Measurements from ENCODE around the gene SEC24A.
"Not testable (repeated sequence)": the region's sequence is repeated elsewhere in the genome, so short reads cannot be mapped to it uniquely, and the experiment has no call there.

The SEC24A gene

DNA sequence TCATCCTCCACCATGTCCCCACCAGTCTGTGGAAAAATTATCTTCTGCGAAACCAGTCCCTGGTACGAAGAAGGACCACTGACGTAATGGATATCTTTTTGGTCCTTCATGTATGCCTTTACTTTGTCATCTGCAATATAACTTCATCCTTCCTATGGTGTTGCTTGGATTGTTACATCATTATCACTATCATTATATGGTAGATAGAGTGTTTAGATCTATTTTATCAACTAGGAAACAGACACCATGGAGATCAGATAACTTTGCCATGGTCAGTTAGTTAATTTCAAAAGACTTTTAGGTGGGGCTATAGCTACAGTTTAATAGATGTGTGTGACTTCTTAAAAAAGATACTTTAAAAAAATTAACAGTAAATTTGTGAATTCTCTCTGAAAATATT, 66.0 kb downstream of the SEC24A start:
- Histone ChIP-seq H3K4me3 (ENCODE audit: low read depth in 1 of 2, low read length in 2 of 2) (no peak overlapping the region), H3K4me1 (ENCODE audit: insufficient read depth, low read length) (no peaks in the 10 kb centered on the region), H3K9ac (ENCODE audit: low read length) (no peak overlapping the region), H3K36me3 (ENCODE audit: insufficient read depth, low read length) (peaks cover 34% of the 10 kb centered on the region), H3K27ac (ENCODE audit: low read depth, low read length) (no peak overlapping the region), H3K9me3 (ENCODE audit: low read length) (no peaks in the 10 kb centered on the region), H3K27me3 (ENCODE audit: control insufficient read depth in 1 of 2, insufficient read depth in 2 of 2, low read length in 2 of 2) (no peaks in the 10 kb centered on the region)

DNA sequence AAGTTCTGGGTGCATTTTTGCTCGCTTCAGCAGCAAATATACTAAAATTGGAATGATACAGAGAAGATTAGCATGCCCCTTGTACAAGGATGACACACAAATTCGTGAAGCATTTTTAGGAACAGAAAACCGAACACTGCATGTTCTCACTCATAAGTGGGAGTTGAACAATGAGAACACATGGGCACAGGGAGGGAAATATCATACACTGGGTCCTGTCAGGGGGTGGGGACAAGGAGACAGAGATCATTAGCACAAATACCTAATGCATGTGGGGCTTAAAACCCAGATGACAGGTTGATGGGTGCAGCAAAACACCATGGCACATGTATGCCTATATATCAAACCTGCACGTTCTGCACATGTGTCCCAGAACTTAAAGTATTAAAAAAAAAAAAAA, 66.9 kb downstream of the SEC24A start:
- peaks cover 30% of the 10 kb centered on the region for H3K36me3 ChIP-seq (ENCODE audit: insufficient read depth, low read length)
- not testable (repeated sequence) for H3K27me3 ChIP-seq (ENCODE audit: control insufficient read depth in 1 of 2, insufficient read depth in 2 of 2, low read length in 2 of 2); H3K4me1 ChIP-seq (ENCODE audit: insufficient read depth, low read length); H3K27ac ChIP-seq (ENCODE audit: low read depth, low read length); H3K4me3 ChIP-seq (ENCODE audit: low read depth in 1 of 2, low read length in 2 of 2); H3K9ac ChIP-seq (ENCODE audit: low read length); H3K9me3 ChIP-seq (ENCODE audit: low read length)

DNA sequence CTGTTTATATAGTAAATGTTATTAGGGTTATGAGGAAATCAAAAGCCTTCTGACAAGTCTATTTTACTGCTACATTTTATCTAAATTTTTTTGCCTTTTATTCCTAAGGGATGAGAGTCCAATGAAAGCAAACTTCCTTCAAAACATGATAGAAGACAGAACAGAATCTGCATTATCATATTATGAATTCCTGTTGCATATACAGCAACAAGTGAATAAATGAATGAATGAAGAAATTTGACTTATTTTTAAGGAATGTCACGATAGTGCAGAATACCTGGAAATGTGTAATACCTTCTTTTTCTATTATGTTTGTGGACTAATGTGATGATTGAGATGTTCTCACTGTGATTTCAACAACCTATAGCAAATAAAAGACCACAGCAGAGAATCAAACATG, 76.3 kb downstream of the SEC24A start:
- H3K9me3 ChIP-seq (ENCODE audit: low read length) = no peaks in the 10 kb centered on the region
- H3K27me3 ChIP-seq (ENCODE audit: control insufficient read depth in 1 of 2, insufficient read depth in 2 of 2, low read length in 2 of 2) = no peaks in the 10 kb centered on the region
- H3K4me3 ChIP-seq (ENCODE audit: low read depth in 1 of 2, low read length in 2 of 2) = no peak overlapping the region
- no peak overlapping the region for H3K9ac ChIP-seq (ENCODE audit: low read length)
- H3K36me3 ChIP-seq (ENCODE audit: insufficient read depth, low read length) = peaks cover 31% of the 10 kb centered on the region
- no peaks in the 10 kb centered on the region for H3K4me1 ChIP-seq (ENCODE audit: insufficient read depth, low read length)
- H3K27ac ChIP-seq (ENCODE audit: low read depth, low read length) = no peak overlapping the region

DNA sequence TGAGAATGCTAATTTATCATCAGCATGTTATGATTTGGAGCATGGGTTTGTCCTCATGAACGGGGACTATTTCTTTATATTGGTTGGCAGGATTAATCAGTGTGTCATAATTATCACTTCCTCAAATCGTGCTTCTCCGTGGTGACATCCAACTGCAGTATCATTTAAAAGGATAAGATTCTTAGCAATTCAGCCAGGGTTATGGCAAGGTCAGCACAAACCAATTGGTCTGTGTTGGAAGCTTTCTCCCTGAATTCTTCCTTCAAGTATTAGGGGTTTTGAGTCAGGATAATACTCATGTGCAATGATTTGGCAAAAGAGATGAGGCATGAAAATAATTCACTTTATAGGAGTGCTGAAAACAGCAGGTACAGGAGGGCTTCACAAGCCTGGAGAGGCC, 84.2 kb downstream of the SEC24A start:
- H3K4me1 ChIP-seq (ENCODE audit: insufficient read depth, low read length) = no peaks in the 10 kb centered on the region
- no peaks in the 10 kb centered on the region for H3K36me3 ChIP-seq (ENCODE audit: insufficient read depth, low read length)
- H3K27me3 ChIP-seq (ENCODE audit: control insufficient read depth in 1 of 2, insufficient read depth in 2 of 2, low read length in 2 of 2) = no peaks in the 10 kb centered on the region
- H3K9ac ChIP-seq (ENCODE audit: low read length) = no peak overlapping the region
- H3K27ac ChIP-seq (ENCODE audit: low read depth, low read length) = no peak overlapping the region
- H3K4me3 ChIP-seq (ENCODE audit: low read depth in 1 of 2, low read length in 2 of 2) = no peak overlapping the region
- H3K9me3 ChIP-seq (ENCODE audit: low read length) = no peaks in the 10 kb centered on the region

DNA sequence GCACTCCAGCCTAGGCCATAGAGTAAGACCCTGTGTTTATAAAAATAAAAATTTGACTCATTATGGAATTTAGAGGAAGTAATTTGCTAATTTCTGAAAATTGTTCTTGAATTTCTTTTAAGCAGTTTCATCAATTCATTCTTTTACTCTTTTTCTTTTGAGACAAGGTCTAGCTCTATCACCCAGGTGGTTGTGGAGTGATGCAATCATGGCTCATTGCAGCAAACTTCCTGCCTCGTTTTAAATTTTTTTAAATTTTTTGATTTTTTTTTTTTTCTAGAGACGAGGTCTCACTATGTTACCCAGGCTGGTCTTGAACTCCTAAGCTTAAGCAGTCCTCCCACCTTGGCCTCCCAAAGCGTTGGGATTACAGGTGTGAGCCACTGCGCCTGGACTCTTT, 86.7 kb downstream of the SEC24A start:
- Histone ChIP-seq H3K27me3 (ENCODE audit: control insufficient read depth in 1 of 2, insufficient read depth in 2 of 2, low read length in 2 of 2) (no peaks in the 10 kb centered on the region), H3K27ac (ENCODE audit: low read depth, low read length) (no peak overlapping the region), H3K36me3 (ENCODE audit: insufficient read depth, low read length) (no peaks in the 10 kb centered on the region), H3K4me1 (ENCODE audit: insufficient read depth, low read length) (peaks cover 12% of the 10 kb centered on the region), H3K9me3 (ENCODE audit: low read length) (no peaks in the 10 kb centered on the region), H3K4me3 (ENCODE audit: low read depth in 1 of 2, low read length in 2 of 2) (no peak overlapping the region), H3K9ac (ENCODE audit: low read length) (no peak overlapping the region)

DNA sequence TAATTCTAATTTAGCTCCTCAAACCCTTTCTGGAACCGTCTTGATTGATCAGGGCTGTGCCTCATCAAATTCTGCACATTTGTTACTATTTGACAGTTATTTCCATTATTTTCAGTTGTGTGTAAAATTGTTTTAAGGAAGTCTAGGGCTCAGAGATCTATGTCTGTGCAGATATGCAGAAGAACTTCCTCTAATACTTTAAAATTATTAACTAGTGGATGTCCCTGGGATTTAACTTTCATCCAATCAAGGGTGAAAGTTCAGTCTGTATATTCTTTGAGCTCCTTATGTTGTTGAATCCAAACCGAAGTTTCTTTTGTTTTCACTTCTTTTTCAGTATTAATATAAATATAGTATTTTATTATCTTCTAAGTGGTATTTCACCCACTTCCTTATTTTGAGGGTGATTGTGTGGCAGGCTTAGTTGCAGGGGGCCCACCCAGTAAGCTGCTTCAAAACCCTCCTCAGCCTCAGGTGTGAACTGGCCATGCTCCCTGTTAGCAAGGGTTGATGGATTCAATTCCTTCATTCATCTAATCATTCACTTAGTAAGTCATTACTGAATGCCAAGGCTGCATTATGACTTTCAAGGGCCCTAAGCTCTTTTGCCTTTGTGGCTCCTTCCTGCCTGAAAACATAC, 87.7 kb downstream of the SEC24A start:
- Histone ChIP-seq H3K27ac (ENCODE audit: low read depth, low read length) (no peak overlapping the region), H3K9me3 (ENCODE audit: low read length) (no peaks in the 10 kb centered on the region), H3K4me3 (ENCODE audit: low read depth in 1 of 2, low read length in 2 of 2) (no peak overlapping the region), H3K36me3 (ENCODE audit: insufficient read depth, low read length) (peaks cover under 1% of the 10 kb centered on the region), H3K9ac (ENCODE audit: low read length) (no peak overlapping the region), H3K4me1 (ENCODE audit: insufficient read depth, low read length) (peaks cover 12% of the 10 kb centered on the region), H3K27me3 (ENCODE audit: control insufficient read depth in 1 of 2, insufficient read depth in 2 of 2, low read length in 2 of 2) (no peaks in the 10 kb centered on the region)

DNA sequence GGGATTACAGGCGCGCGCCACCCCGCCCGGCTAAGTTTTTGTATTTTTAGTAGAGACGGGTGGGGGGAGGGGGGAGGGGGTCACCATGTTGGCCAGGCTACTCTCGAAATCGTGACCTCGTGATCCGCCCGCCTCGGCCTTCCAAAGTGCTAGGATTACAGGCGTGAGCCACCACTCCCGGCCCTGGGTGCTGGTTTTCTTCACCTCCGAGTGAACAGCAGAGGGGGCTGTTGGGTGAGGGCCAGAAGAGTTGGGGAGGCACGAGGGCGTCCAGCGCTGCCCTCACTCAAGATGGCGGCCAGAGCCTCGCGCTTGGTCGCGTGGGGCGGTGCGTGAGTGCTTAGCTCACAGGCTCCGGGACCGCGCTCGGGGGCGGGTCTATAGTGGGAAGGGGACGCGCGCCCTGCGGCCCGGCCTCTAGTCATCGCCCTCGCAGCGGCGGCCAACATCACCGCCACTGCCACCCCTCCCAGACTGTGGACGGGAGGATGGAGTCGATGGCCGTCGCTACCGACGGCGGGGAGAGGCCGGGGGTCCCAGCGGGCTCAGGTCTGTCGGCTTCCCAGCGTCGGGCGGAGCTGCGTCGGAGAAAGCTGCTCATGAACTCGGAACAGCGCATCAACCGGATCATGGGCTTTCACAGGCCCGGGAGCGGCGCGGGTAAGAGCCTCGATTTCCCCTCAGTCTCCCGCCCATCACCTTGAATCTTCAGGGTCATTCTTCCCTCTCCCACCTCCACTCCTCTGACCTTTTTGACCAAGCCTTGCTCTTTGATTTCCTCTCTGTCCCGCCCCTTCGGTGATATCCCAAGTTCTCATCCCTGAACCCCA, 89.8 kb downstream of the SEC24A start, which contains the start of gene CAMLG:
Gene CAMLG, plus strand, starts transcription at position 416 of the 830 bp plus-strand sequence. Its CDS starts 73 bp downstream, at position 489.
- Histone ChIP-seq H3K9ac (ENCODE audit: low read length) (peak within 1 kb of the TSS; percentile 80), H3K27ac (ENCODE audit: low read depth, low read length) (peak within 1 kb of the TSS; percentile 90)

DNA sequence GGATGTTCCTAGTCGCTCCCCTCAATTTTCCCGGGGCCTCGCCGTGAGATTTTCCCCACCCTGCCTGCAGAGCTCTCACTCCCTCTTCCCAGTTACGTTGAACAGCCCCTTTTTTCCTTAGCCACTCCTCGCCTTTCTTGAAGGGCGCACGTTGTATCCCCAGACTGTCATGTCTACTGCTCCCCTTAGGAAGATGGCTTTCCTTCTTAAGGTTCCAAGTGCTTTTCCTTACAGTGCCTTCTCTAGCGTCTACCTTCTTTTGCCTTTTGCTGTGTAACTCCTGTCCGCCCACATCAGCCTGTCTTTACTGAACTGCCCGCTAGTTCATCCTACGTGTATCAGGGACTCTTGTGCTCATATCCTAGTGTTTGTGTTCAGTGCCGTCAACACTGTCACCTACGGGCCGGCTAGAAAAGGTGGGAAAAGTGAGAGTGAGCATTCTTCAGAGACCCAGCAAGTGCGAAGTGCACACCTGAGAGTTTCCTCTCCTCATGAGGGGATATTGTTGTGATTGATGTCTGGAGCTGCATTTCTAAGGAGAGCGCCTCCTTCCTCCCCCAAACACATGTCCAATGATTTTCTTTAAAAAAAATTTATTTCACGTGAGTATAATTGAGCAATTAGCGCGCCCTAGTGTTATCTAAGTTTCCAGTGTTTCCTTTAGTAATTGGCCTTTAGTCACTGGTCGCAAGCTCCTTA, 90.5 kb downstream of the SEC24A start:
- Histone ChIP-seq H3K36me3 (ENCODE audit: insufficient read depth, low read length) (peaks cover 4% of the 10 kb centered on the region), H3K9me3 (ENCODE audit: low read length) (no peaks in the 10 kb centered on the region), H3K4me1 (ENCODE audit: insufficient read depth, low read length) (peaks cover 12% of the 10 kb centered on the region), H3K9ac (ENCODE audit: low read length) (peak overlapping the region; percentile 77), H3K4me3 (ENCODE audit: low read depth in 1 of 2, low read length in 2 of 2) (peak overlapping the region; percentile 71 to 83), H3K27me3 (ENCODE audit: control insufficient read depth in 1 of 2, insufficient read depth in 2 of 2, low read length in 2 of 2) (no peaks in the 10 kb centered on the region), H3K27ac (ENCODE audit: low read depth, low read length) (peak overlapping the region; percentile 90)

More for the DNA sequence above, 89.8 kb downstream of the SEC24A start, which contains the start of gene CAMLG:
- peaks cover 12% of the 10 kb centered on the region for H3K4me1 ChIP-seq (ENCODE audit: insufficient read depth, low read length)
- H3K4me3 ChIP-seq (ENCODE audit: low read depth in 1 of 2, low read length in 2 of 2) = peak within 1 kb of the TSS; percentile 71 to 83
- H3K9me3 ChIP-seq (ENCODE audit: low read length) = no peaks in the 10 kb centered on the region
- H3K27me3 ChIP-seq (ENCODE audit: control insufficient read depth in 1 of 2, insufficient read depth in 2 of 2, low read length in 2 of 2) = no peaks in the 10 kb centered on the region
- peaks cover 4% of the 10 kb centered on the region for H3K36me3 ChIP-seq (ENCODE audit: insufficient read depth, low read length)

DNA sequence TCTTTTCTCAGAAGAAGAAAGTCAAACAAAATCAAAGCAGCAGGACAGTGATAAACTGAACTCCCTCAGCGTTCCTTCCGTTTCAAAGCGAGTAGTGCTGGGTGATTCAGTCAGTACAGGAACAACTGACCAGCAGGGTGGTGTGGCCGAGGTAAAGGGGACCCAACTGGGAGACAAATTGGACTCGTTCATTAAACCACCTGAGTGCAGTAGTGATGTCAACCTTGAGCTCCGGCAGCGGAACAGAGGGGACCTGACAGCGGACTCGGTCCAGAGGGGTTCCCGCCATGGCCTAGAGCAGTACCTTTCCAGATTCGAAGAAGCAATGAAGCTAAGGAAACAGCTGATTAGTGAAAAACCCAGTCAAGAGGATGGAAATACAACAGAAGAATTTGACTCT, 92.5 kb downstream of the SEC24A start:
- Histone ChIP-seq H3K9ac (ENCODE audit: low read length) (no peak overlapping the region), H3K4me3 (ENCODE audit: low read depth in 1 of 2, low read length in 2 of 2) (no peak overlapping the region), H3K4me1 (ENCODE audit: insufficient read depth, low read length) (peaks cover 12% of the 10 kb centered on the region), H3K27ac (ENCODE audit: low read depth, low read length) (no peak overlapping the region), H3K9me3 (ENCODE audit: low read length) (no peaks in the 10 kb centered on the region), H3K27me3 (ENCODE audit: control insufficient read depth in 1 of 2, insufficient read depth in 2 of 2, low read length in 2 of 2) (no peaks in the 10 kb centered on the region), H3K36me3 (ENCODE audit: insufficient read depth, low read length) (peaks cover 4% of the 10 kb centered on the region)

DNA sequence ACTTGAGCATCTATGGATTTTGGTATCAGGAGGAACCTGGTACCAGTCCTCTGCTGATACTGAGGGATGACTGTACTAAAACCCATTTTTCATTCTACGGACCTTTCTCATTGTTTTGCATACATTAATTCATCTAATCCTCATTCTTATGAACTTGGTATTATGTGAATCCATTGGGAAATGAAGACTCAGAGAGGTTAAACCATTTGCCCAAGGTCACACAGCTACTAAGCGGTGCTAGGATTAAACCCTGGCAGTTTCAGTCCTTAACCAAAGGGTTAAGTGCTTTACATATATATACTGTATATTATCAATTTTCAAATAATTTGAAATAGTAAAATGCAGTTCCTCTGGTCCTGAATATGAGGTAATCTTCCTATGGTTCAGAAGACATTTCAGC, 93.5 kb downstream of the SEC24A start:
- no peaks in the 10 kb centered on the region for H3K9me3 ChIP-seq (ENCODE audit: low read length)
- H3K4me3 ChIP-seq (ENCODE audit: low read depth in 1 of 2, low read length in 2 of 2) = no peak overlapping the region
- no peak overlapping the region for H3K9ac ChIP-seq (ENCODE audit: low read length)
- peaks cover 12% of the 10 kb centered on the region for H3K4me1 ChIP-seq (ENCODE audit: insufficient read depth, low read length)
- H3K36me3 ChIP-seq (ENCODE audit: insufficient read depth, low read length) = peaks cover 4% of the 10 kb centered on the region
- no peaks in the 10 kb centered on the region for H3K27me3 ChIP-seq (ENCODE audit: control insufficient read depth in 1 of 2, insufficient read depth in 2 of 2, low read length in 2 of 2)
- H3K27ac ChIP-seq (ENCODE audit: low read depth, low read length) = no peak overlapping the region

DNA sequence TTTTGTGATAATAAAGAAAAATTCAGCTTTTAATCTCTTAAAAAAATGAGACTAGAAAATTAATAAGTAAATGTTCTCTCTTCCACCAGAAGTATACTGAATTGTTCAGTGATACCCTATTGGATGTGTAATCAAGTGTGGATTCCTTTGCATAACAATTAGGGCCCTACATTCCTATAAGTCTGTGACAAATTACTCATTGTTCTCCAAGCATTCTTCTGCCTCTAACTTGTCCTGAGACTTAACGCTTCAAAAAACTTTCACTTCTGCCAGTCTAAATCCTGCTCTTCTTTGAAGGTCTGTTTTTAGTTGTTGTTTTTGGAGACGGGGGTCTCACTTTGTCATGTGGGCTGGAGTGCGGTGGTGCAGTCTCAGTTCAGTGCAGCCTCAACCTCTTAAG, 100.8 kb downstream of the SEC24A start:
- no peak overlapping the region for H3K27ac ChIP-seq (ENCODE audit: low read depth, low read length)
- H3K36me3 ChIP-seq (ENCODE audit: insufficient read depth, low read length) = peaks cover 13% of the 10 kb centered on the region
- no peak overlapping the region for H3K9ac ChIP-seq (ENCODE audit: low read length)
- H3K9me3 ChIP-seq (ENCODE audit: low read length) = no peaks in the 10 kb centered on the region
- H3K27me3 ChIP-seq (ENCODE audit: control insufficient read depth in 1 of 2, insufficient read depth in 2 of 2, low read length in 2 of 2) = no peaks in the 10 kb centered on the region
- H3K4me3 ChIP-seq (ENCODE audit: low read depth in 1 of 2, low read length in 2 of 2) = no peak overlapping the region
- no peaks in the 10 kb centered on the region for H3K4me1 ChIP-seq (ENCODE audit: insufficient read depth, low read length)
